GM12878 (cell line): Measurements from ENCODE around the gene LMOD3. TPM values are rescaled to one million over a fixed set of nuclear protein-coding genes. Genes with fewer than 3 reads are reported as not detected.

Source experiments
- ATAC-seq: fragments of 200-7000 bp; cut with Tn5 transposase; 3 replicates; pipeline ENCODE4 v1.9.1; 2020; ENCODE audit warnings: mild to moderate bottlenecking, moderate library complexity
- BruUV-seq: library from RNA; stranded (reverse); fragments of 400-500 nt; replicated peaks from 2 replicates; lab custom pipeline; 2021; lab: Mats Ljungman, UMichigan
- CTCF ChIA-PET: fragments of 300-600 bp; sonication (Branson Sonifier 250); formaldehyde crosslinking; extraction: SDS; loops from one replicate; lab custom pipeline; 2021; ENCODE audit warnings: inconsistent platforms; lab: Yijun Ruan, JAX
- POLR2A ChIA-PET: fragments of 350-600 bp; formaldehyde crosslinking; extraction: SDS; loops from one replicate; lab custom pipeline; 2021; ENCODE audit warnings: inconsistent platforms; lab: Charles Lee
- RAD21 ChIA-PET: fragments of 300-600 bp; sonication (Branson Sonifier 250); formaldehyde crosslinking; loops from one replicate; lab custom pipeline; 2023; ENCODE audit warnings: antibody characterized with exemption; ENCODE audit not compliant: unreplicated experiment; lab: Charles Lee
- SMC1A ChIA-PET: fragments of 300-600 bp; sonication (Branson Sonifier 250); formaldehyde crosslinking; loops from one replicate; lab custom pipeline; 2023; ENCODE audit not compliant: unreplicated experiment, uncharacterized antibody; lab: Charles Lee
- DNase-seq: peaks from one replicate; pipeline ENCODE4 v3.0.0-alpha.2; 2011; ENCODE audit warnings: low read depth, low spot score
- FAIRE-seq: peaks from 3 replicates; lab custom pipeline; 2011; peaks lifted over from hg19 to GRCh38; lab: Jason Lieb, UNC
- H2AFZ ChIP-seq: 2 replicates; pipeline ENCODE4 v1.6.0; 2011; ENCODE audit warnings: low read depth, low read length, control low read depth; ENCODE audit not compliant: control insufficient read depth
- H3K27ac ChIP-seq: 2 replicates; pipeline ENCODE4 v1.5.1; 2011; ENCODE audit warnings: control low read depth; ENCODE audit not compliant: control insufficient read depth, insufficient read depth
- H3K27me3 ChIP-seq, 2 experiments: replicated peaks in 1 of 2; 2 replicates each; pipeline versions ENCODE4 v1.6.0 to v1.6.1; 2011; ENCODE audit warnings: low read length in 1 of 2; ENCODE audit not compliant: control insufficient read depth in 2 of 2, insufficient read depth in 2 of 2
- H3K36me3 ChIP-seq, 2 experiments: 2 replicates each; pipeline ENCODE4 v1.5.1; 2011; ENCODE audit warnings: low read length in 1 of 2; ENCODE audit not compliant: control insufficient read depth in 2 of 2, insufficient read depth in 2 of 2
- H3K4me1 ChIP-seq: 2 replicates; pipeline ENCODE4 v1.6.1; 2011; ENCODE audit warnings: mild to moderate bottlenecking, low read length, moderate library complexity, mixed read lengths; ENCODE audit not compliant: control insufficient read depth, insufficient read depth
- H3K4me2 ChIP-seq: 2 replicates; pipeline ENCODE4 v1.6.0; 2011; ENCODE audit warnings: control low read depth; ENCODE audit not compliant: control insufficient read depth, insufficient read depth
- H3K4me3 ChIP-seq: fragments of 200-600 bp; sonication (generic); 2 replicates; pipeline ENCODE4 v1.5.1; 2016
- H3K79me2 ChIP-seq: 2 replicates; pipeline ENCODE4 v1.6.0; 2011; ENCODE audit warnings: low read length; ENCODE audit not compliant: control insufficient read depth, insufficient read depth
- H3K9ac ChIP-seq: 2 replicates; pipeline ENCODE4 v1.8.0; 2011; ENCODE audit warnings: low read length, control low read depth, mixed read lengths; ENCODE audit not compliant: control insufficient read depth, insufficient read depth
- H3K9me3 ChIP-seq: replicated peaks from 3 replicates; pipeline ENCODE4 v1.5.1; 2011; ENCODE audit warnings: mild to moderate bottlenecking, low read length; ENCODE audit not compliant: control insufficient read depth, insufficient read depth
- H4K20me1 ChIP-seq: 2 replicates; pipeline ENCODE4 v1.6.0; 2011; ENCODE audit not compliant: control insufficient read depth, insufficient read depth
- FOS ChIP-seq: IDR thresholded peaks from 3 replicates; pipeline ENCODE4 v1.6.1; 2011; ENCODE audit warnings: borderline replicate concordance; ENCODE audit not compliant: insufficient read length; ENCODE audit errors: extremely low read depth
- IKZF1 ChIP-seq: fragments of 450-650 bp; conservative IDR thresholded peaks from 2 replicates; pipeline ENCODE4 v1.6.1; 2017; ENCODE audit warnings: antibody characterized with exemption, mild to moderate bottlenecking
- IRF4 ChIP-seq: IDR thresholded peaks from 2 replicates; pipeline ENCODE4 v1.6.1; 2011; ENCODE audit warnings: low read depth, low read length
- PAX5 ChIP-seq: IDR thresholded peaks from 2 replicates; pipeline ENCODE4 v1.6.1; 2011; ENCODE audit warnings: low read depth, low read length, borderline replicate concordance
- POLR2AphosphoS5 ChIP-seq: IDR thresholded peaks from 2 replicates; pipeline ENCODE4 v1.6.1; 2011; ENCODE audit warnings: mild to moderate bottlenecking, low read length, inconsistent platforms
- RELA ChIP-seq: fragments of 450-650 bp; IDR thresholded peaks from 2 replicates; pipeline ENCODE4 v1.8.0; 2014; ENCODE audit warnings: borderline replicate concordance; ENCODE audit not compliant: partially characterized antibody
- SMAD1 ChIP-seq: fragments of 450-650 bp; IDR thresholded peaks from 2 replicates; pipeline ENCODE4 v1.6.1; 2018; ENCODE audit warnings: mild to moderate bottlenecking, low read depth; ENCODE audit not compliant: partially characterized antibody
- WRNIP1 ChIP-seq: IDR thresholded peaks from 2 replicates; pipeline ENCODE4 v1.6.1; 2011; ENCODE audit warnings: low read depth, low read length, improper control_type of control experiment, borderline replicate concordance
- YBX1 ChIP-seq: fragments of 450-650 bp; IDR thresholded peaks from 2 replicates; pipeline ENCODE4 v1.6.1; 2016; ENCODE audit warnings: antibody characterized with exemption
- ZNF24 ChIP-seq: fragments of 450-650 bp; IDR thresholded peaks from 2 replicates; pipeline ENCODE4 v1.6.1; 2017; ENCODE audit warnings: antibody characterized with exemption, mild to moderate bottlenecking
- ZNF384 ChIP-seq: IDR thresholded peaks from 2 replicates; pipeline ENCODE4 v1.6.1; 2012; ENCODE audit warnings: low read depth, mild to moderate bottlenecking, low read length, improper control_type of control experiment, borderline replicate concordance
- ZSCAN29 ChIP-seq: fragments of 450-650 bp; IDR thresholded peaks from 2 replicates; pipeline ENCODE4 v1.6.1; 2017; ENCODE audit warnings: mild to moderate bottlenecking, moderate library complexity
- WGBS: methylation state at CpG from one replicate; pipeline ENCODE4 v1.1.6; 2016; ENCODE audit warnings: low lambda C conversion rate; ENCODE audit not compliant: insufficient replicate concordance, insufficient coverage; ENCODE audit errors: missing lambda C conversion rate; 5-methylcytosine and 5-hydroxymethylcytosine counted together
- in situ Hi-C: fragments of 300-500 bp; cut with MboI; formaldehyde crosslinking; loops from 9 replicates; pipeline ENCODE4 v1.14.3; 2018; ENCODE audit warnings: mixed read lengths
- intact Hi-C: fragments of 100-400 bp; cut with micrococcal nuclease; formaldehyde crosslinking; loops from one replicate; pipeline ENCODE4 v1.14.2; 2022; ENCODE audit not compliant: unreplicated experiment
- polyA plus RNA-seq, 11 experiments: library from polyadenylated mRNA; depleted of rRNA in 4 of 11; unstranded in 6 of 11; stranded (reverse) in 5 of 11; fragments of >200 nt; fragmentation: Nextera tagmentation in 4 of 11; fragmentation: Illumina TruSeq in 1 of 11; extraction: Ambion mirVana in 4 of 11; extraction: Trizol in 1 of 11; gene quantifications; 1 replicate in 1 of 11; 2 replicates in 10 of 11; pipeline versions ENCODE4 v1.2.1 to v1.2.3, GENCODE V29; 2011 to 2016; ENCODE audit warnings: inconsistent platforms in 2 of 11, missing spikeins in 2 of 11, low read depth in 1 of 11
- total RNA-seq, 4 experiments: library from RNA; depleted of rRNA in 3 of 4; stranded (reverse); fragments of >200 nt in 3 of 4; fragmentation: Illumina TruSeq in 1 of 4; extraction: Trizol in 1 of 4; gene quantifications; 2 replicates each; pipeline versions ENCODE4 v1.2.1 to v1.2.3, GENCODE V29; 2013 to 2021
- TF ChIP-seq, protein P1 (sequence below): IDR thresholded peaks from 2 replicates; pipeline ENCODE4 v1.6.1; 2011; ENCODE audit warnings: mild to moderate bottlenecking, low read depth, low read length, moderate library complexity; ENCODE audit not compliant: insufficient replicate concordance
- TF ChIP-seq, protein P2 (sequence below): fragments of 450-650 bp; formaldehyde crosslinking; IDR thresholded peaks from 2 replicates; pipeline ENCODE4 v1.4.0; 2020; ENCODE audit warnings: mild to moderate bottlenecking, moderate library complexity
- TF ChIP-seq, protein P3 (sequence below): fragments of 450-650 bp; formaldehyde crosslinking; IDR thresholded peaks from 2 replicates; pipeline ENCODE4 v1.4.0; 2022; ENCODE audit warnings: mild to moderate bottlenecking, moderate library complexity
- TF ChIP-seq, protein P4 (sequence below): IDR thresholded peaks from 2 replicates; pipeline ENCODE4 v1.6.1; 2011; ENCODE audit warnings: borderline replicate concordance, low read depth, mild to moderate bottlenecking, moderate library complexity, mixed read lengths, low read length; ENCODE audit not compliant: insufficient read depth; ENCODE audit errors: extremely low read length

Gene LMOD3
- total and polyA plus RNA-seq, 10 of the 15 experiments (the other 5 are each of a cell fraction or from before 2014, with no cell fraction given), result 0.04 to 0.20 (median 0.09) TPM; not detected in 1

DNA sequence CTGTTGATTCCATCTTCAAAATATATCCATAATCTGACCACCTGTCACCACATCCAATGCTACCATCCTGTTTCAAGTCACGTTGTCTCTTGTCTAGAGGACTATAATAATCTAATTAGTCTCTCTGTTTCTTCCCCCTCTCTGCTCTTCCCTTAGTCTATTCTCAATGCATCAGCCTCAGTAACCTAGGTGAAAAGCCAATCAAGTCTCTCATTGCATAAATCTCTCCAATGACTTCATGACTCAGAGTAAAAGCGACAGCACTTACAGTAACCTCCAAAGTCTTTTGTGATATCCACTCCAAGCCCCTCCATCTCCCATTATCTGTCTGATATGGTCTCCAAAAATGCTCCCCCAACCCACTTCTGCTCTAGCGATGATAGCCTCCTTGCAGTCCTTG is 49.5 kb downstream of the LMOD3 start:
- DNase-seq (no peak), FAIRE-seq (no peak), ATAC-seq (peak; percentile 35)
- H3K4me2 ChIP-seq, result no peak overlapping the region
- RAD21 ChIA-PET, result interaction anchor here (1.1 kb wide), 1 partner anchor 13 kb away, joined by 4 read pairs; no protein-coding TSS in a partner anchor
- SMC1A ChIA-PET, result interaction anchor here (1.4 kb wide), 1 partner anchor 14 kb away, joined by 4 read pairs; no protein-coding TSS in a partner anchor
- in situ Hi-C loops (no loop called here), intact Hi-C loops (no loop called here)
- H3K36me3 ChIP-seq, result peaks cover 0 to 4% of the 10 kb centered on the region in 2 experiments; a peak in 3 of 4 replicates
- no peak overlapping the region for H3K9ac ChIP-seq
- no peak overlapping the region for H3K4me3 ChIP-seq
- POLR2A ChIA-PET, result no interaction called here
- no peaks in the 10 kb centered on the region for H4K20me1 ChIP-seq
- CTCF ChIA-PET, result interaction anchor here (1.4 kb wide), 1 partner anchor 20 kb away, joined by 3 read pairs; no protein-coding TSS in a partner anchor
- no peaks in the 10 kb centered on the region for H3K9me3 ChIP-seq
- peaks cover 17% of the 10 kb centered on the region for H3K79me2 ChIP-seq
- BruUV-seq, result TSS peak; percentile 24
- no peak for TF ChIP-seq ZNF384
- TF ChIP-seq, protein P1, sequence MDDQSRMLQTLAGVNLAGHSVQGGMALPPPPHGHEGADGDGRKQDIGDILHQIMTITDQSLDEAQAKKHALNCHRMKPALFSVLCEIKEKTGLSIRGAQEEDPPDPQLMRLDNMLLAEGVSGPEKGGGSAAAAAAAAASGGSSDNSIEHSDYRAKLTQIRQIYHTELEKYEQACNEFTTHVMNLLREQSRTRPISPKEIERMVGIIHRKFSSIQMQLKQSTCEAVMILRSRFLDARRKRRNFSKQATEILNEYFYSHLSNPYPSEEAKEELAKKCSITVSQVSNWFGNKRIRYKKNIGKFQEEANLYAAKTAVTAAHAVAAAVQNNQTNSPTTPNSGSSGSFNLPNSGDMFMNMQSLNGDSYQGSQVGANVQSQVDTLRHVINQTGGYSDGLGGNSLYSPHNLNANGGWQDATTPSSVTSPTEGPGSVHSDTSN, result no peak
- TF ChIP-seq WRNIP1, result no peak
- TF ChIP-seq IRF4, result no peak
- TF ChIP-seq FOS, result no peak
- no peak for TF ChIP-seq RELA
- TF ChIP-seq SMAD1, result no peak
- TF ChIP-seq, protein P2, sequence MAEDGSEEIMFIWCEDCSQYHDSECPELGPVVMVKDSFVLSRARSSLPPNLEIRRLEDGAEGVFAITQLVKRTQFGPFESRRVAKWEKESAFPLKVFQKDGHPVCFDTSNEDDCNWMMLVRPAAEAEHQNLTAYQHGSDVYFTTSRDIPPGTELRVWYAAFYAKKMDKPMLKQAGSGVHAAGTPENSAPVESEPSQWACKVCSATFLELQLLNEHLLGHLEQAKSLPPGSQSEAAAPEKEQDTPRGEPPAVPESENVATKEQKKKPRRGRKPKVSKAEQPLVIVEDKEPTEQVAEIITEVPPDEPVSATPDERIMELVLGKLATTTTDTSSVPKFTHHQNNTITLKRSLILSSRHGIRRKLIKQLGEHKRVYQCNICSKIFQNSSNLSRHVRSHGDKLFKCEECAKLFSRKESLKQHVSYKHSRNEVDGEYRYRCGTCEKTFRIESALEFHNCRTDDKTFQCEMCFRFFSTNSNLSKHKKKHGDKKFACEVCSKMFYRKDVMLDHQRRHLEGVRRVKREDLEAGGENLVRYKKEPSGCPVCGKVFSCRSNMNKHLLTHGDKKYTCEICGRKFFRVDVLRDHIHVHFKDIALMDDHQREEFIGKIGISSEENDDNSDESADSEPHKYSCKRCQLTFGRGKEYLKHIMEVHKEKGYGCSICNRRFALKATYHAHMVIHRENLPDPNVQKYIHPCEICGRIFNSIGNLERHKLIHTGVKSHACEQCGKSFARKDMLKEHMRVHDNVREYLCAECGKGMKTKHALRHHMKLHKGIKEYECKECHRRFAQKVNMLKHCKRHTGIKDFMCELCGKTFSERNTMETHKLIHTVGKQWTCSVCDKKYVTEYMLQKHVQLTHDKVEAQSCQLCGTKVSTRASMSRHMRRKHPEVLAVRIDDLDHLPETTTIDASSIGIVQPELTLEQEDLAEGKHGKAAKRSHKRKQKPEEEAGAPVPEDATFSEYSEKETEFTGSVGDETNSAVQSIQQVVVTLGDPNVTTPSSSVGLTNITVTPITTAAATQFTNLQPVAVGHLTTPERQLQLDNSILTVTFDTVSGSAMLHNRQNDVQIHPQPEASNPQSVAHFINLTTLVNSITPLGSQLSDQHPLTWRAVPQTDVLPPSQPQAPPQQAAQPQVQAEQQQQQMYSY (CRISPR knock-in tag), result no peak
- TF ChIP-seq PAX5, result no peak
- TF ChIP-seq POLR2AphosphoS5, result no peak
- no peak for TF ChIP-seq ZNF24
- no peak for TF ChIP-seq YBX1
- TF ChIP-seq, protein P3, sequence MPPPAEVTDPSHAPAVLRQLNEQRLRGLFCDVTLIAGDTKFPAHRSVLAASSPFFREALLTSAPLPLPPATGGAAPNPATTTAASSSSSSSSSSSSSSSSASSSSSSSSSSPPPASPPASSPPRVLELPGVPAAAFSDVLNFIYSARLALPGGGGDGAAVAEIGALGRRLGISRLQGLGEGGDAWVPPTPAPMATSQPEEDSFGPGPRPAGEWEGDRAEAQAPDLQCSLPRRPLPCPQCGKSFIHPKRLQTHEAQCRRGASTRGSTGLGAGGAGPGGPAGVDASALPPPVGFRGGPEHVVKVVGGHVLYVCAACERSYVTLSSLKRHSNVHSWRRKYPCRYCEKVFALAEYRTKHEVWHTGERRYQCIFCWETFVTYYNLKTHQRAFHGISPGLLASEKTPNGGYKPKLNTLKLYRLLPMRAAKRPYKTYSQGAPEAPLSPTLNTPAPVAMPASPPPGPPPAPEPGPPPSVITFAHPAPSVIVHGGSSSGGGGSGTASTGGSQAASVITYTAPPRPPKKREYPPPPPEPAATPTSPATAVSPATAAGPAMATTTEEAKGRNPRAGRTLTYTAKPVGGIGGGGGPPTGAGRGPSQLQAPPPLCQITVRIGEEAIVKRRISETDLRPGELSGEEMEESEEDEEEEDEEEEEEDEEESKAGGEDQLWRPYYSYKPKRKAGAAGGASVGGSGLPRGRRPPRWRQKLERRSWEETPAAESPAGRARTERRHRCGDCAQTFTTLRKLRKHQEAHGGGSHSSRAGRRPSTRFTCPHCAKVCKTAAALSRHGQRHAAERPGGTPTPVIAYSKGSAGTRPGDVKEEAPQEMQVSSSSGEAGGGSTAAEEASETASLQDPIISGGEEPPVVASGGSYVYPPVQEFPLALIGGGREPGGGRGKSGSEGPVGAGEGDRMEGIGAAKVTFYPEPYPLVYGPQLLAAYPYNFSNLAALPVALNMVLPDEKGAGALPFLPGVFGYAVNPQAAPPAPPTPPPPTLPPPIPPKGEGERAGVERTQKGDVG (CRISPR knock-in tag), result no peak
- no peak for TF ChIP-seq ZSCAN29
- TF ChIP-seq, protein P4, sequence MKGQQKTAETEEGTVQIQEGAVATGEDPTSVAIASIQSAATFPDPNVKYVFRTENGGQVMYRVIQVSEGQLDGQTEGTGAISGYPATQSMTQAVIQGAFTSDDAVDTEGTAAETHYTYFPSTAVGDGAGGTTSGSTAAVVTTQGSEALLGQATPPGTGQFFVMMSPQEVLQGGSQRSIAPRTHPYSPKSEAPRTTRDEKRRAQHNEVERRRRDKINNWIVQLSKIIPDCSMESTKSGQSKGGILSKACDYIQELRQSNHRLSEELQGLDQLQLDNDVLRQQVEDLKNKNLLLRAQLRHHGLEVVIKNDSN, result no peak
- TF ChIP-seq IKZF1, result no peak
- WGBS, result 79% methylated on average over 3 of the region's 3 CpGs
- H2AFZ ChIP-seq, result no peak overlapping the region
- no peak overlapping the region for H3K27ac ChIP-seq
- no peaks in the 10 kb centered on the region for H3K4me1 ChIP-seq
- H3K27me3 ChIP-seq, result no peaks in the 10 kb centered on the region
